Measurements from ENCODE around the gene FER.

- TF ChIP-seq CTCF (IDR thresholded peaks at IDR 0.05) (no peak), POLR2A (IDR thresholded peaks at IDR 0.05) (no peak)
Measured at GRCh38 chr5:108760512-108760911, 12.8 kb downstream of the FER start.
